GM12872 (cell line): Measurements from ENCODE around the gene TMEM89.

Source experiments
- TF ChIP-seq, protein P1 (sequence below): IDR thresholded peaks from 3 replicates; pipeline ENCODE4 v1.5.1; 2011; ENCODE audit warnings: low read depth, mild to moderate bottlenecking, low read length, moderate library complexity; ENCODE audit not compliant: insufficient read depth

The TMEM89 gene

GRCh38 chr3:48623851-48624547 is 2.4 kb upstream of the TMEM89 start:
- TF ChIP-seq, protein P1, sequence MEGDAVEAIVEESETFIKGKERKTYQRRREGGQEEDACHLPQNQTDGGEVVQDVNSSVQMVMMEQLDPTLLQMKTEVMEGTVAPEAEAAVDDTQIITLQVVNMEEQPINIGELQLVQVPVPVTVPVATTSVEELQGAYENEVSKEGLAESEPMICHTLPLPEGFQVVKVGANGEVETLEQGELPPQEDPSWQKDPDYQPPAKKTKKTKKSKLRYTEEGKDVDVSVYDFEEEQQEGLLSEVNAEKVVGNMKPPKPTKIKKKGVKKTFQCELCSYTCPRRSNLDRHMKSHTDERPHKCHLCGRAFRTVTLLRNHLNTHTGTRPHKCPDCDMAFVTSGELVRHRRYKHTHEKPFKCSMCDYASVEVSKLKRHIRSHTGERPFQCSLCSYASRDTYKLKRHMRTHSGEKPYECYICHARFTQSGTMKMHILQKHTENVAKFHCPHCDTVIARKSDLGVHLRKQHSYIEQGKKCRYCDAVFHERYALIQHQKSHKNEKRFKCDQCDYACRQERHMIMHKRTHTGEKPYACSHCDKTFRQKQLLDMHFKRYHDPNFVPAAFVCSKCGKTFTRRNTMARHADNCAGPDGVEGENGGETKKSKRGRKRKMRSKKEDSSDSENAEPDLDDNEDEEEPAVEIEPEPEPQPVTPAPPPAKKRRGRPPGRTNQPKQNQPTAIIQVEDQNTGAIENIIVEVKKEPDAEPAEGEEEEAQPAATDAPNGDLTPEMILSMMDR, result no peak

GRCh38 chr3:48619541-48620524 is 1.7 kb downstream of the TMEM89 start:
- TF ChIP-seq, protein P1, result no peak

DNA sequence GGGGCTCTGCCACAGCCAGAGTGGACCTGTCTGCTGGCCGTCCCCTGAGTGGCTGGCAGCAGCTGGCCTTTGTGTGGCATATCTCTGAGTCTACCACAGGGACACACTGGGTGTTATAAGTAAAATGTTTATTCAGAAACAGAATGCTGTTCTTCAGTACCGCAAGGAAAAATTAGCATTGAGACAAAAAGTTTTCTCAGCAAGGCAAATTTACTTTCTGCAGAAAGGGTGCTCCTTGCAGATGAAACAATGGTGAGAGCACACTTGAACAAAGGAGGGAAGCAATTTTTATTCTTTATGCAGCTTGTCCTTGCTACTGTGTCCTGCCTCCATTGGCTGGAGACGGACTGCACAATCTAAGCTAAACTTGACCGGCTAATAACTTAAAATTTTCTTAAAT is 4.0 kb downstream of the TMEM89 start:
- TF ChIP-seq, protein P1, result no peak

DNA sequence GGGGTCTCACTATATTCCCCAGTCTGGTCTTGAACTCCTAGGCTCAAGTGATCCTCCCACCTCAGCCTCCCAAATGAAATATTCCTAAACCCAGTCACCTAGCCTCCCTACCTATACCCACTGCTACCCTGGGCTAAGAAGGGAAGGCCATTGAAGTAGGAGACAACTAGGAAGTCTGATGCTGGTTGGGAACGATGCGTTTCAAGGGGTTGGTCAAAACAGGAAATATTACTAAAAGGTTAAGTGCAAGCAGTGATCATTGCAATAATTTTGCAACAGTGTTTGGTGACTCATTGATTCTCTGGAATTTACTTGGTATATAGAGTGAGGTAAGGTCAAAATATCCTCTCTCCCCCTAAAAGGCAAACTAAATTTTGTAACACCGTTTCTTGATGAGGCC is 7.5 kb downstream of the TMEM89 start:
- TF ChIP-seq, protein P1, result no peak

- TF ChIP-seq, protein P1, result no peak
Observed at GRCh38 chr3:48612309-48612708, 9.3 kb downstream of the TMEM89 start.

DNA sequence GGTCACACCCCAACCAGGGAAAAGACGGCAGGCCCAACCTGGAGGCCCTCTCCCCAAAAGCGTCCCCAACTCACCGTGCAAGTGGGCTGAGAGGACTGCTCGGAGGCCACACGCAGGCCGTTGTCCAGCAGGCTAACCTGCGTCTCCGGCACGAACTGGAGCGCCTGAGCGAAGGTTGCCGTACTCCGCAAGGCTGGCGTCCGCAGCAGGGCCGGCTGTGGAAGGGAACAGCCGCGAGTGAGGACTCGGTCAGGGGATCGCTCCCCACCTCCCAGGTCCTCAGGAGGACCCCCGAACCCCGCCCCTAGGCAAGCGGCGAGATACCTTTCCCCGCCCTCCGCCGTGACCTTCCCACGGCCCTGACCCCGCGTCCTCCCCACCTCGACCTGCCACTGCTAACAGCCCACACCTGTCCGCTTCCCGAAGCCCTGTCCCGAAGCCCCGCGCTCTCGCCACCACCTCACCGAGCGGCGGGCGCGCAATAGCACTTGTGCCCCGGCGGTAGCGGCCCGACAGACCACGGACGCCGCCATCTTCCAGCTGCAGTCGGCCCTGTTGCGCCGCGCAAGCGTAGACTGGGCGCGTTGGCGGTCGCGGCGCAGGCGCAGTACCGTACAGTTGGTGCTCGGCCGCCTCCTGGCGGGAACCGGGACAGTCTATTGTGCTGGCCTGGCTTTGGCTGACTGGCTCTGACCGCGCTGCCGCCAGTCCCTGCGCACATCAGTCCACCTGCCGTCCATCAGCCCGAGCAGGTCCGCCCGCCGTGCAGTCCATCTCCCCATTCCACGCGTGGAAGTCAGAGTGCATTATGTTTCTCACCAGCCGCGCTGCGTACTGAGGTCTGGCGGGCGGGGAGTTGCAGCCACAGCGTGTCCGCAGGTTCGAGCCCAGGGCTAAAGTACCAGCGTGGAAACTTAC is 12.2 kb downstream of the TMEM89 start, which contains the start of gene UQCRC1:
TSS of gene UQCRC1 (minus strand) at position 559 of the 918 bp plus-strand sequence. CDS start at position 533, 26 bp downstream.
- TF ChIP-seq, protein P1, result peak; percentile 80
